Stimulated activated CD8-positive, alpha-beta memory T cell treated with anti-CD3 and anti-CD28 coated beads, Interleukin-4, amount 100 ng/mL, for 24 hours (primary cell): Measurements from ENCODE around the gene ADGRG2.
A peak's percentile ranks its signal among the peaks of the same experiment; 100 is the strongest.
"Not testable (repeated sequence)": the region's sequence is repeated elsewhere in the genome, so short reads cannot be mapped to it uniquely, and the experiment has no call there.

ENCODE experiments used
- DNase-seq: peaks from one replicate; pipeline ENCODE4 v3.0.0-alpha.2; 2020; ENCODE audit warnings: low read depth

The ADGRG2 gene

DNA sequence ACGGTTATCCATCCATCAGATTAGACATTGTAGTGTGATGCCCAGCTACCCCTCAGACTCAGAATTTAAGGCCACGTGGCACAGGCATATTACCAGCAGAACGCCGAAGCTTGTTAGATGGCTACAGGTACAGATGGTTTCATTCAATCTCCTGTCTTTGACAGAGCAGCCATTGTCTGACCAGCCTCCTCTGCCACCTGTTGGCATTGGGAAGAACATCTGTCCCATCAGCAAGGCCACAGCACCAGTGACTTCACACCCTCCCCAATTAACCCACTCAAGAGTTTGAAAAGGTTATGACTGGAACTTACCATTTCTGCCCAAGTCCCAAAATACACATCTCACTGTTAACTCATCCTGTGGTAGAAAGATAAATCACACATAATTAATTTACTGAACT is 116.4 kb downstream of the ADGRG2 start:
- no peak for DNase-seq

DNA sequence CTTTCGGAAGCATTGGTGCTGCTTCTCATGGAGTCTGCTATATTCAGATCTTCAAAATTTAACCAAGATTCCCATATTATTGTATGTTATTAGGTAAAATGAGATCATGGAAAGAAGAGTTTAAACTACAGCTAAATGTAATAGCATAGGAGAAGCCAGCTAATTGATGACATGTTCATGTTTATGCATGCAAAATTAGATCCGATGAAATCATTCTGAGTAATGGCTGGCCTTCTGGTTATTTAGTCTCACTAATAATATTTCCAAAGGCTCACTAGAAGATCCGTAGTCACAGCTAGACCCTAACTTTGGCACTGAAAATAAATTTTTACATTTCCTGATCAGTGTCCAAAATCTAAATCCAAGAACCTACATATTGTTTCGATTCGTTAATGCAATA is 118.5 kb downstream of the ADGRG2 start:
- no peak for DNase-seq

DNA sequence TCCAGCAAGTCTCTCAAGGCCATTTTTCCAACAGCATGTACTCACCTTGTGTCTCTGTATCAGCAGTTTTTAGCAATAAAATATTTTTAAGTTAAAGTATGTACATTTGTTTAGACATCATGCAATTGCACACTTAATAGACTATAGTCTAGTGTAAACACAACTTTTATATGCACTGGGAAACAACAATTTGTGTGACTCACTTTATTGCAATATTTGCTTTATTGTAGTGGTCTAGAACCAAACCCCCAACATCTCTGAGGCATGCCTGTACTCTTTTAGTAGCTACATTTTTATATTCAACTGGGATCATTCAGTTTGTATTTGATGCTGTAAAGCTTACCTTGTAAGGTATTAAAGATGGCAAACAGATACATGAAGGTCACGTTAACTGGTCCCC is 123.6 kb downstream of the ADGRG2 start:
- no peak for DNase-seq

DNA sequence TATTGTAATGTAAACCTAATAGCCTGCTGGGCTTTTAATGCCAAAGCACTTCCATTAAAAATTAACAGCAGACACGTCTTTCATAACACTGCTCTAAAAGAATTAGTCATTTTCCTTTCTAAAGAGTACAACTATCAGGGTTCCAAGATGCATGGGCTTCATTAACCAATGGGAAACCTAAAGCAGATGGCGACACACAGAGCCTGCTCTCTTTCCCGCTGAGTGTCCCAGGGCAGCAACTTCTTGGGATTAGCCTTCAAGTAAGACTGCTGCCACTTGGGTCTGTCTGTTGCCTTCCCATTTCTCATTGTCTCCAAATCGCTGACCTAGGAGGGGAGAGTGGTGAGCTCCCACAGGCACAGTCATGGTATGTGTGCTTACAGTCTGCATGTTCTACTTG is 124.4 kb downstream of the ADGRG2 start:
- no peak for DNase-seq

DNA sequence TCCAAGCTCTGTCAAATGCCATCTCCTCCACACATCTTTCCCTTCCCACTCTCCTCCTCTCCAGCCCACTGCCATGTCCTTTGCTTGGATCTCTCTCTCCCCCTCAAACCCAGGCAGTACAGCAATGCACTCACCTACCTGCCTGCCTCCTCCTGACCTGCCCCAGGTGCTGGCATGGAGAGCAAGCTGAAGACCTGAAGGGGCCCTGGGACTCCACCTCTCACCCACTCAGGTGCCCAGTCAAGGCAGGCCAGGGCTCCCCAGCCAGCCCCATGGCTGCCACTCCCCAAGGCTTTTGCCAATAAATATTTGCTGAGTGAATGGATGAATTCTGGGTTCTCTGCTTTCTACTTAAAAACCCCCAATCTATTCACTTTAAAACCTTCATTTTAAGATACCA is 125.7 kb downstream of the ADGRG2 start:
- DNase-seq = no peak

DNA sequence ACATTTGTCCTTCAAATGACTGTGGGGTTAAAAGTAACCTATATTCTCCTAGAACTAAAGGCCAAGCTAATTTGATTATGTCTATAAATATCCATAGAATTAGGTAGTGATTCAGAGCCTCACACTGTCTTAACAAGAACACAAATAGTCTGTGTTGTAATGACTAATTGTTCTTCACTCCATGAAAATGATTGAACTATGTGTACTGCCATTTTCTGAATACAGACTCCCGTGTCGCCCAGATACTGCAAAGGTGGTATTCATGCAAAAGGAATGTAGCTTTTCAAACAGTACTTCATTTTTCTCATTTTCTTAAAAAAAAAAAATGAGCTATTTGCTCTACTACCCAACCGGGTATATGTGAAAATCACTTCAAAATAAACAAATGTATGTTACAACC is 127.0 kb downstream of the ADGRG2 start:
- no peak for DNase-seq

DNA sequence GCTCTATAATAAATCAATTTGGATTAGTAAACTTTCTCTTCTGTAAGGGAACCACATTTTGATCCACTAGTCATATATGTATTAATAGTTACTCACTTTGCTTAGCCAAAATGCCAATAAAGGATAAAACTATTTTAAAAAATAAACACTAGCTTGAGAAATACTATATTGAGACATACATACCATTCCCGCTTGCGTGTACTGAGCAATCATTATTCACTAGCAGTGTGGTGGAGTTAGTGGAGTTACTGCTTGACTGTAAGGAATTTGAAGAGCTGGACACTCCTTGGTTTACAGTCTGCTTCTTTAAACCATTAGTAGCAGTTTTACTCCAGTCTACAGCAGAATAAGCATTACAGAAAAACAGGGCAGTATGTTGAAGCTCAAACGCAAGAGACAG is 127.6 kb downstream of the ADGRG2 start:
- no peak for DNase-seq

DNA sequence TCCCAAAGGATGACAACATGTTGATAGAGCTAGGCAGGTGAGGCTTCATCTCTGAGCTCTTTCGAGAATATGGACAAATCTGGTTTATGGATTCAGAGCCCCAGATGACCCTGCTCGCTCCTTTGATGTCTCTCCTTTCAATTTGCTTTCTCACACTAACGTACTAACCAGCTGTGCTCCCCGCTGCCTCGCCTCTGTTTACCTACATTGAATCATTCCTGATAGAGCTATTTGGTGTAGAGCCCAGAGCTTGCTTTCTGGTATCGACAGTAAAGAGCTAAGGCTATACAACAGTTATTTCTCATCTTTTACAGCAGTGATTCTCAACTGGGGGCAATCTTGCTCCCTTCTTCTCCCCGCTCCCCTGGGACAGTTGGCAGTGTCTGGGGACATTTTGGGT is 129.4 kb downstream of the ADGRG2 start:
- no peak for DNase-seq

DNA sequence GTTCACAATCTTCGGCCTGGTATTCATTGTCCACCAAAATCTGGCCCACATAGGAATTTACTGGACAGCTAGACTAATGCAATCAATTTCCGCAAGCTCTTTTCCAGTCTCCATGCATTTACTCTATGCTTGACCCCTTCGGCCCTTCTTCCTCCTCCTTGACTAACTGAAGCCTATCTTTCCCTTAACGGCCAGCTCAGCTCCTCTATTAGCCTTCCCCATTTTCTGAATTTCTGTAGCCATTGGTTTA is 137.2 kb downstream of the ADGRG2 start:
- DNase-seq = no peak

DNA sequence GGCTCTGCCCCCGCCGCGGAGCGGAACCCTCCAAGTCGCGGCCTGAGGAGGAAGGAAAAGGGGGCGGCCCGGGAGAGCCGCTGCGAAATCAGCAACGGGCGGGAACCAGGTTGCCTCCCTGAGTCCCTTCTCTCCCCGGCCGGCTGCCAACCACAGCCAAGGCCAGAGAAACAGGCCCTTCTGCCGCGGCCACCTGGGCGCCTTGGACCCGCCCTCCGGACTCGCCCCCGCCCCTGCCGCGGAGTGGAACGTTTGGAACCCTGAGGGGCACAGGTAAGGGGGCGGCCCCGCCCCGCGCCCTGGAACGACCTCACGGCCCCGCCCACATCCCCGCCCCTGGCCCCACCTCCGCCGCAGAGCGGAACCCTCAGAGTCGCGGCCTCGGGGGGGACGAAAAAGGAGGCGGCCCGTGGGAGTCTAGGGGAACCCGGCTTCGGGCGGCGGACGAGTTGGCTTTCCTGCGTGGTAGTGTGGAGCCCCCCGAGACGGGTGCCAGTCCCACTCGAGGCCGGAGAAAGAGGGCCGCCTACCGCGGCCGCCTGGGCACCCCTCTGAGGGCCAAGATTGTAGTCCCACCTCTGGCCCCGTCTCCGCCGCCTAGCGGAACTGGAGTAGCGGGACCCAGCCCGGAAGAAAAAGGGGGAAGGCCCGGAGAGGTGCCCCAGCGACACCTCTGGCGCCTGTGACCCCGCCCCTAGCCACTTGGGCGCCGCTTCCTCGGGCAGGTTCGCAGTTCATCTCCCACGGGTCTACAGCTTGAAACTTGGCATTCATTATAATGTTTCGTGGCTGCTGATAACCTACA is 137.7 kb downstream of the ADGRG2 start:
- peak; percentile 72 for DNase-seq

DNA sequence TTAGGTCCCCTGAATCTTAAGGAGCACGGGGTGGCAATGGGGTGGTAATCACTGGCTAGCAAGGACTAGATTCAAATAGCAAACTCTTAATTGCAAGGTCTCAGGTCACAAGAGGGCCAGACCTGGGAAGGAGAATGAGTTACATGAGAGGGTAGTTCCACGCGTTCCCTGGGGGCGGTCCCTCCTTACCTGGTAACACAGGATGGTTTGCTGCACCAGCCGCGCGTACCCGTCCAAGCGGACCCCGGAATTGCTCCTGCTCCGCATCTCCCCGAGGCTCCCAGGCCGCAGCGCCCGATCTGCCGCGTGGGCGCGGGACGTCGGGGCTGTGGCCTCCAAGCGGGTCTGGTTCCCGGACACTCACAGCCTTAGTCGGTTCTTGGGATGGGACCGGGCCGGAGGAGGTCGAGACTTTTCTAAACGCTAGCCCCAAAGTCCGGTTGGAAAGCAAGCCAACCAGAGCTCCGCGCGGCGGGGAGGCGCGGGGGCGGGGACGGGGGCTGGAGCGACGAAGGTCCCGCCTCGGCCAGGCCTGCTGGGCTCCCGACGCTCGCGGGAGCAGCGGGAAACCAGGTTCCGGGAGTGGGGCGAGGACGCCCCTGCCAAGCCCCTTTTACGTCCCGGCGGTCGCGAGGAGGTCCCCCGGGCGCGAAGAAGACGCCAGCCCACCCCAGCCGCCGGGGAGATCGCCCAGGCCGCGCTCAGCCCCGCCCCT is 138.4 kb downstream of the ADGRG2 start, which contains the start of gene PHKA2:
Gene PHKA2 (minus strand): TSS at position 449 of the 715 bp plus-strand sequence. CDS start 182 bp downstream, at position 267.
- DNase-seq = no peak

DNA sequence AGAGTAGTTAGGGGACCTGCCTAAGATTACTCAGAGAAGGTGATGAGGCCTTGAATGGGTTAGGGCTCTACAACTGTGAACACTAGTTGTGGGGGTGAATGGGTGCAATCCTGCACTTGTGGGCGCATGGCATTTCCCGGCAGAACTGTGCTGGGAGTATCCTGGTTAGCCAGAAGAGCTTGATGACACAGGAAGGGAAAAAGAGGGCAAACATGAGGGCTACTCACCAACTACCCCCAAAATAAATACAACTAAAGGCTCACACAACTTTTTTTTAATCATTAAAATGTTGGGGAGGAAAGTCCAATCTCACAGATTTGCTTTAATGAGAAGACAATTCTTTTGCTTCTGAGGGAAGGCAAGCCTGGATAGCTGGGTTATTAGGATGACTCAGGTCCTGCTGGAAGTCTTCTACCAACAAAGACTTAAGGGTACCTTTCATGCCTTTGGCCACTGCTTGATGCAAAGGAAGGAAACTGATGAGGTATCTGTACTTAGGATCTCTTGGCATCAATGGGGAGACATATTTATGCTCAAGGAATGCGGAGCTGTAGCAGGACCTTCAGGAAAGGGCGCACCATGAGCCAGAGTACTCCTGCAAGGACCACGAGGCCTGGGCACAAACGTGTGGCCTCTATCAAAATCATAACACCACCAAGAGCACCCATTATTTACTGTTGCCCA is 141.0 kb downstream of the ADGRG2 start:
- no peak for DNase-seq

DNA sequence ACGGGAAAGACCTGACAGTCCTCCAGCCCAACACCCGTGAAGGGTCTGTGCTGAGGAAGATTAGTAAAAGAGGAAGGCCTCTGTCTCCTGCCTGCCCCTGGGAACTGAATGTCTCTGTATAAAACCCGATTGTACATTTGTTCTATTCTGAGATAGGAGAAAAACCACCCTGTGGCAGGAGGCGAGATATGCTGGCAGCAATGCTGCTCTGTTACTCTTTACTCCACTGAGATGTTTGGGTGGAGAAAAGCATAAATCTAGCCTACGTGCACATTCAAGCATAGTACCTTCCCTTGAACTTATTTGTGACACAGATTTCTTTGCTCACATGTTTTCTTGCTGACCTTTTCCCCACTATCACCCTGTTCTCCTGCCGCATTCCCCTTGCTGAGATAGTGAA is 142.0 kb downstream of the ADGRG2 start:
- DNase-seq = not testable (repeated sequence)

DNA sequence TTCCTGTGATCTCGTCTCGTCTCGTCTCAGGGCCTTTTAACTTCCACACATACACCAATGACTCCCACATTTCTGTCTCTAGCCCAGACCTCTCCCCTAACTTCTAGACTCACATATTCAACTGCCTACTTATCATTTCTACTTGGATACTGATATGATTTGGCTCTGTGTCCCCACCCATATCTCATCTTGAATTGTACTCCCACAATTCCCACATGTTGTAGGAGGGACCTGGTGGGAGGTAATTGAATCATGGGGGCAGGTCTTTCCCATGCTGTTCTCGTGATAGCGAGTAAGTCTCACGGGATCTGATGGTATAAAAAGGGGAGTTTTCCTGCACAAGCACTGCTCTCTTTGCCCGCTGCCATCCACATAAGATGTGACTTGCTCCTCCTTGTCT is 147.3 kb downstream of the ADGRG2 start:
- no peak for DNase-seq

DNA sequence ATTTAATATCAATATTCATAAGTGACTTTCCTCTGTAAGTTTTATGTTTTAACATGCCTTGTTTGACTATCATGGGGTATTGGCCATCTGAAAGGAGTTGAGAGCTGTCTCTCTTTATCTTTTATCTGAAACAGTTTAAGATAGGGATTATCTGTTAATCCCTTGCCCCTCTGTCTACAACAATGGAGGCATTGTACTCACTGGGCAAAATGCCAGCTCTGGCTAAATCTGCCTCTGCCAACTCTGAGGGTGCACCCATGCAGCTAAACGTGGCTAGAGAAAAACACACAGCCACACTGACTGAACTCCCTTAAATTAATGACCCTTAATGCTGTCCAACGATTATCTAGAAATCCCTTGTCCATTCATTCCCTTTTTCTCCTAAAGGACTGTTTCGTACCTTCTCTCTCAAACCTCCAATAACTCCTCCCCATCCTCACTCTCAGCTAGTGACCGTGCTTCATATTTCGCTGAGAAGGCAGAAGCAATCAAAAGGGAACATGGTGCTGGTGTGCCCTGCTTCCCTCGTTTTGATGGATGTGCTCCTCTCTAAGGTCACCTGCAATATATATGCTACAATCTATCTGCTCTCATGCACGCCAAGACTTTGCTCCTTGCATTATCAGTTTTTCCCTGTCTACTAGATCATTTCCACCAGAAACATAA is 148.6 kb downstream of the ADGRG2 start:
- DNase-seq = no peak

DNA sequence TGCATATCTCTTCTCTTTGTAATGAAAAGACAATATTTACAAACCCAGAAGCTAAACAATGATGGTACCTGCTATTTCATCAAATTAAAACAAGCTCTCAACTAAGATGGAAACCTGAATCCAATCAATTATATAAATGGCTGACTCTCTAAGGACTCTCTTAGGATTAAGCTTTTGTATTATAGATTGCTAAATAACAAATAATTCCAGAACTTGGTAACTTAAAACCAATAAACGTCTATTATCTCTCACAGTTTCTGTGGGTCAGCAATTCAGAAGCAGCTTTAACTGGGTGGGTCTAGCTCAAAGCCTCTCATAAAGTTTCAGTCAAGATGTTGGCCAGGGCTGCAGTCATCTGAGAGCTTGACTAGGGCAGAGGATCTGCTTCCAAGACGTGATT is 150.8 kb downstream of the ADGRG2 start:
- DNase-seq = no peak

DNA sequence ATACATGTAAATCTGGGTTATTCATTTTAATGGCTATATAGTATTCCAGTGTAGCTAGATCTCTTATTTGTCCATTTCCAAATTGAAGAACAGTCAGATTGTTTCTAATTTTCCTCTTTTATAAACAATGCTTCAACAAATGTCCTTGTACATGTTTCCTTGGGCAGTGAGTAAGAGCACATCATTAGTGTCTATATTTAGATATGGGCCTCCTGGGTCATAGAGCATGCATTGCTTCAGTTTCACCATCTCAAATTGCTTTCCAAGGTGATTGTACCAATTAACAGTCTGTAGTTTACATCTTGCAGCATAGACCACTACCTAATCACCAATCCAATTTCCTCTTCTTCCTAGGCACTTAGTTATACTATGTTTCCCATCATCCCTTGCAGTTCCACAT is 151.8 kb downstream of the ADGRG2 start:
- no peak for DNase-seq

DNA sequence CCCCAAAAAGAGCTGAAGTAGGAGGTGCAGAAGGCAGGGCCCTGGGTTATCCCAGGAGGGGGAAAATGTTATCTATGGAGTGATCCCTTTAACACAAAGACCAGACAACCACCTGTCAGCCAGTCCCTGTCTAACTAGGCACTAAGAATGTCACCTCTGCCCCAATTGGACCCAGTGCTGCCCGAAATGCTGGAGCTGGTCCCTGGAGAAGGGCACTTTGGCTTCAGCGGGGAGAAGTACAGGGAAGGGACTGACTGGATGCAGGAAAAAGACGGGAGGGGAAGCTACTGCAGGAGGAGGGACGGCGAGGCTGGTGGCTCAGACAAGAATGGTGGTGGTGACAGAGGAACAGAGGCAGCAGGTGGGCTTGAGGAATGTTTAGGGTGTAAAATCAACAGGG is 155.6 kb downstream of the ADGRG2 start:
- DNase-seq = no peak

DNA sequence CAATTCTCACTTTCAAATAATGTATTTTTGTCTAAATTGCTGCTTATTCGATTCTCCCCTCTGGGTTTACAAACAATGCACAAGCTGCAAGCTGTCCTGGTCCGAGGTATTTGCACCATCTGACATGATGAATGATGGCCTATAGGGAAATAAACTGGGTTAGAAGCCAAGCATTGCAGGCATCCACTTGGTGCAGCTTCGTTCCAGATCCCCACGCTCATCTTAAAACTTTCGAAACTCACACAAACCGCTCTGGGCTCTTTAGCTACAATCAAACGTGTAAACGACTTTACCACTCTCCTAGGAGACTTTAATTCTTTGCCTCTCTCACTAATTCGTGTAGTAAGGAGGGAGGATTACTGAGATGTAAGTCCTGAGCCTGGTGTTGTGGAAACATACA is 157.4 kb downstream of the ADGRG2 start:
- no peak for DNase-seq

DNA sequence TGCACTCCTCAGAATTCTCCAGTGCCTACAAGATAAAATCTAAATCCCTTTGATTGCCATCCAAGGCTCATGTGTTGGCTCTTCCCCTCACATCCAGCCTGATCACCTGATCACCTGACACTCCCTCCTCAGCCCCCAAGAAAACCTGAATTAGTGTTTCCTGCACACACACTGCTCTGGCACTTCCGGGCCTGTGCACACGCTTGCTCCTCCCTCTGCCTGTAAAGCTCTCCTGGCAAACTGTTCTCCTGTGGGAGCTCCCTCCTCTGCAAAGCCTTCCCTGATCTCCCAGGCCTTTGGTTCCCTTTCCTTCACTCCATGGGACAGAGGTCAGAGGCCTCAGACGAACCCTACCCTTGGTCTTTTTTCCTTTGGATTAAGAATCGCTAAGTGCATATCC is 158.2 kb downstream of the ADGRG2 start:
- no peak for DNase-seq

DNA sequence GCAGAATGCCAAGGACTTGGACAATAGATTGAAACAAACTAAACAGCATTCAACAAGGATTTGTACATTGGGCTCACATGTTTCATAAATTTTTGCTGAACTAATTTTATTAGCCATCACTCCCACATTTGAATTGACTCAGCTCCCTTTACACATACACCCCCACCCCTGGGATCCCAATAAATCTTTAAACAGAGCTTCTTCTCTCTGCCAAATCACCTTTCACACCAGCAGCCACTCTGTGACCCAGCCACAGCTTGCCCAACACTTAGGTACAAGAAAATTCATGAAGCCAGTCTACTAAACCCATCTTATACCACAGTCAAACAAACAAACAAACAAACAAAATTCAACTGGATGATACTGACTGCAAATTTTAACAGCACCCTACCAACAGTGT is 159.9 kb downstream of the ADGRG2 start:
- no peak for DNase-seq

DNA sequence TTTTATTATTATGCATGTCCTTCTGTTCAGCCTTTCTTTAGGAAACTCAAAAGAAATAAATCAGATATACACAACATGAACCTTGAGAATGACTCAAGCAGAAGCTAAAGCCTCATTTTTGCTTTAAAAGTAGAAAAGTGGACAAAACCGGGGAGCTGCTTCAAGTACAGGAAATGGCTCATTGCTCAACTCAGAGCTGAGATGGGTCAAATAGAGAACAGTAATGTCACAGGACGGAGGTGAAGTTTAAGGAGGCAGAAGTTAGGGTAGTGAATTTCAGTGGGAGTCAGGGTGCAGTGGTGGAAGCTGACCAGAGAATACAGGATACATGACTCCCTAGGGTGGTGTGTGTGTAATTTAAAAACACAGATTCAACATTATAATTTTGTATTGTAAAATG is 160.6 kb downstream of the ADGRG2 start:
- DNase-seq = no peak
